T-cell (primary cell): ENCODE measurements around the gene KLF11. TPM values are rescaled to one million over a fixed set of nuclear protein-coding genes. Genes with fewer than 3 reads are reported as not detected.

ENCODE experiments used
- ATAC-seq, 4 experiments: fragments of 200-7000 bp in 3 of 4; fragments of 150-1000 bp in 1 of 4; cut with Tn5 transposase; replicated peaks in 1 of 4; 1 replicate in 3 of 4; 2 replicates in 1 of 4; pipeline ENCODE4 v1.10.0; 2021; ENCODE audit warnings: moderate library complexity in 3 of 4, mild to moderate bottlenecking in 2 of 4, moderate number of reproducible peaks in 1 of 4
- CTCF ChIA-PET, 2 donors: fragments of 300-600 bp; sonication (Branson Sonifier 250); formaldehyde crosslinking; loops; one replicate each; lab custom pipeline; 2022; ENCODE audit warnings: antibody characterized with exemption in 2 of 2; lab: Charles Lee
- POLR2A ChIA-PET, 2 donors: fragments of 300-600 bp; sonication (Branson Sonifier 250); formaldehyde crosslinking; loops; one replicate each; lab custom pipeline; 2022; ENCODE audit warnings: antibody characterized with exemption in 2 of 2; lab: Charles Lee
- DNase-seq, 35 experiments: peaks; one replicate each; pipeline versions ENCODE4 v3.0.0 to v3.0.0-alpha.2; 2013 to 2023
- H3K27ac ChIP-seq: one replicate; pipeline ENCODE4 v1.5.1; 2013; ENCODE audit warnings: low read length
- H3K27me3 ChIP-seq, 2 experiments: replicated peaks in 1 of 2; 1 replicate in 1 of 2; 2 replicates in 1 of 2; pipeline versions ENCODE4 v1.6.1 to v1.7.0; 2013; ENCODE audit warnings: low read length in 1 of 2, mixed read lengths in 1 of 2; ENCODE audit not compliant: control insufficient read depth in 2 of 2, insufficient read depth in 2 of 2; ENCODE audit errors: extremely low read depth in 1 of 2
- H3K36me3 ChIP-seq, 2 donors: 1 replicate in 1 of 2; 2 replicates in 1 of 2; pipeline versions ENCODE4 v1.6.1 to v1.7.0; 2013; ENCODE audit warnings: low read length in 1 of 2; ENCODE audit not compliant: control insufficient read depth in 2 of 2, insufficient read depth in 1 of 2; ENCODE audit errors: extremely low read depth in 1 of 2
- H3K4me1 ChIP-seq, 2 experiments: 1 replicate in 1 of 2; 2 replicates in 1 of 2; pipeline versions ENCODE4 v1.6.1 to v1.7.0; 2013; ENCODE audit warnings: low read length in 2 of 2, mixed read lengths in 1 of 2; ENCODE audit not compliant: insufficient read depth in 2 of 2, control insufficient read depth in 1 of 2; ENCODE audit errors: extremely low read depth in 1 of 2
- H3K4me3 ChIP-seq, 2 donors: 1 replicate in 1 of 2; 2 replicates in 1 of 2; pipeline versions ENCODE4 v1.5.1 to v1.7.0; 2013; ENCODE audit warnings: mild to moderate bottlenecking in 2 of 2, low read length in 1 of 2, moderate library complexity in 1 of 2; ENCODE audit not compliant: control insufficient read depth in 1 of 2; ENCODE audit errors: extremely low read depth in 1 of 2
- H3K9me3 ChIP-seq: 2 replicates; pipeline ENCODE4 v1.7.0; 2013
- H3K27ac Mint-ChIP-seq, 2 donors: one replicate each; pipeline ENCODE4 v1.8.0; 2020 to 2021; ENCODE audit warnings: mild to moderate bottlenecking in 2 of 2, mixed read lengths in 2 of 2
- H3K27me3 Mint-ChIP-seq, 2 donors: one replicate each; pipeline ENCODE4 v1.8.0; 2021 to 2022; ENCODE audit warnings: mixed read lengths in 2 of 2
- H3K36me3 Mint-ChIP-seq: one replicate; pipeline ENCODE4 v1.8.0; 2021; ENCODE audit warnings: mixed read lengths
- H3K4me1 Mint-ChIP-seq, 3 donors: one replicate each; pipeline ENCODE4 v1.8.0; 2020 to 2022; ENCODE audit warnings: mixed read lengths in 3 of 3, mild to moderate bottlenecking in 1 of 3
- H3K4me3 Mint-ChIP-seq, 3 donors: one replicate each; pipeline ENCODE4 v1.8.0; 2020 to 2022; ENCODE audit warnings: mild to moderate bottlenecking in 3 of 3, mixed read lengths in 3 of 3, moderate library complexity in 3 of 3
- H3K9me3 Mint-ChIP-seq, 3 donors: one replicate each; pipeline ENCODE4 v1.8.0; 2020 to 2022; ENCODE audit warnings: mixed read lengths in 3 of 3
- WGBS: methylation state at CpG from one replicate; pipeline ENCODE4 v1.1.5; 2013; ENCODE audit warnings: missing lambda C conversion rate; ENCODE audit not compliant: insufficient coverage; 5-methylcytosine and 5-hydroxymethylcytosine counted together
- total RNA-seq, 35 experiments: library from RNA in 6 of 35; stranded (reverse) in 6 of 35; fragments of 120-200 nt in 1 of 35; gene quantifications; one replicate each; pipeline versions ENCODE4 v1.2.1 to v1.2.4 and lab custom pipeline; 2013 to 2026

The KLF11 gene
- total RNA-seq, 5 donors from 2014 or later (not counting 1 experiment from before 2014, with no cell fraction given), result 6.8 to 36.3 (median 10.3) TPM

DNA sequence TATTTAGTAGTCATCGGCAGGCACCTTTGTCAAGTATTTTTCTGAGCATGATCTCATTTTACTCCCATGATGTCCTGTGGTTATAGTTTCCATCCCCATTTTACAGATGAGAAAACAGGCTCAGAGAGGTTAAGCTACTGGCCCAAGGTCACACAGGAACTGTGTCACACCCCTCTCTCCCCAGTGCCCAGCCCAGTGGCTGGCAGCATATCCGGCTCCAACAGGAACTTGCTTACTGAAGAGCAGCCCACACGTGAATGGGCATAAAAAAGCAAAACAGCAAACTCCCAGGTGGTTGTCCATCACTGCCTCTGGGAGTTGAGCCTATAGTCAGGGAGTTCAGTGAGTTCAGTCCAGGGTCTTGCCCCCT lies 8.3 kb upstream of the KLF11 start:
- Mint-ChIP-seq H3K4me3 (no peak overlapping the region), H3K4me1 (peaks cover 8 to 29% (median 16%) of the 10 kb centered on the region in 3 donors), H3K9me3 (no peaks in the 10 kb centered on the region), H3K36me3 (no peaks in the 10 kb centered on the region), H3K27ac (no peak overlapping the region), H3K27me3 (no peaks in the 10 kb centered on the region)
- ChIA-PET CTCF (interaction anchor here (0.6 to 1.5 kb wide), 5 partner anchors 9 to 69 kb away, joined by 3 to 6 read pairs (median 4); no protein-coding TSS in a partner anchor), POLR2A (no interaction called here)
- DNase-seq, result no peak
- Histone ChIP-seq H3K9me3 (no peaks in the 10 kb centered on the region), H3K4me1 (peaks cover 3 to 27% of the 10 kb centered on the region in 2 experiments), H3K27me3 (peaks cover 0 to 11% of the 10 kb centered on the region in 2 experiments), H3K4me3 (no peak overlapping the region), H3K27ac (no peak overlapping the region), H3K36me3 (no peaks in the 10 kb centered on the region)
- 83% methylated on average over 1 of the region's 3 CpGs for WGBS
- ATAC-seq, result no peak

DNA sequence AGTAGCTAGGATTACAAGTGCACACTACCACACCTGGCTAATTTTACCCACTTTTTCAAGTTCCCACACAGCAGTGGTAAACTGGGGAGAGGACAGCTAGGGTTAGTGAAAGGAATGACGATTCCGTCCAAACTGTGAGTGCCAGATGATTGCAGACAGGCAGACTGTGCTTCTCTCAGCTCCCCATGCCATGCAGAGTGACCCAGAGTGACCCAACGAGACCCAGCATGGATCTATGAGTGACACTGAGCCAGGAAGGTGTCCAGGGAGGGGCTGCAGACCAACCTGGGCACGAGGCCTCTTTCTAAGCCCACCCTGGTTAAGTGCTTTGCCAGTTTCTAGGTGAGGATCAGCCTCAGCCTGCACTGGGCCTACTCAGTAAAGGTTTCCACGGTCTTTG lies 7.7 kb upstream of the KLF11 start:
- no peaks in the 10 kb centered on the region for H3K27me3 Mint-ChIP-seq
- ATAC-seq (no peak), DNase-seq (no peak)
- POLR2A ChIA-PET, result no interaction called here
- peaks cover 4 to 23% (median 10%) of the 10 kb centered on the region in 3 donors for H3K4me1 Mint-ChIP-seq
- H3K27ac ChIP-seq, result no peak overlapping the region
- no peaks in the 10 kb centered on the region for H3K9me3 Mint-ChIP-seq
- H3K27me3 ChIP-seq, result peaks cover 0 to 11% of the 10 kb centered on the region in 2 experiments
- H3K4me3 ChIP-seq, result no peak overlapping the region
- H3K36me3 Mint-ChIP-seq, result no peaks in the 10 kb centered on the region
- H3K9me3 ChIP-seq, result no peaks in the 10 kb centered on the region
- 65% methylated on average over 5 of the region's 5 CpGs for WGBS
- peaks cover 0 to 22% of the 10 kb centered on the region in 2 experiments for H3K4me1 ChIP-seq
- no peak overlapping the region for H3K4me3 Mint-ChIP-seq
- CTCF ChIA-PET, result interaction anchor here (1.1 to 1.5 kb wide), 4 partner anchors 11 to 51 kb away, joined by 3 to 7 read pairs (median 6); no protein-coding TSS in a partner anchor
- H3K27ac Mint-ChIP-seq, result no peak overlapping the region
- no peaks in the 10 kb centered on the region for H3K36me3 ChIP-seq

DNA sequence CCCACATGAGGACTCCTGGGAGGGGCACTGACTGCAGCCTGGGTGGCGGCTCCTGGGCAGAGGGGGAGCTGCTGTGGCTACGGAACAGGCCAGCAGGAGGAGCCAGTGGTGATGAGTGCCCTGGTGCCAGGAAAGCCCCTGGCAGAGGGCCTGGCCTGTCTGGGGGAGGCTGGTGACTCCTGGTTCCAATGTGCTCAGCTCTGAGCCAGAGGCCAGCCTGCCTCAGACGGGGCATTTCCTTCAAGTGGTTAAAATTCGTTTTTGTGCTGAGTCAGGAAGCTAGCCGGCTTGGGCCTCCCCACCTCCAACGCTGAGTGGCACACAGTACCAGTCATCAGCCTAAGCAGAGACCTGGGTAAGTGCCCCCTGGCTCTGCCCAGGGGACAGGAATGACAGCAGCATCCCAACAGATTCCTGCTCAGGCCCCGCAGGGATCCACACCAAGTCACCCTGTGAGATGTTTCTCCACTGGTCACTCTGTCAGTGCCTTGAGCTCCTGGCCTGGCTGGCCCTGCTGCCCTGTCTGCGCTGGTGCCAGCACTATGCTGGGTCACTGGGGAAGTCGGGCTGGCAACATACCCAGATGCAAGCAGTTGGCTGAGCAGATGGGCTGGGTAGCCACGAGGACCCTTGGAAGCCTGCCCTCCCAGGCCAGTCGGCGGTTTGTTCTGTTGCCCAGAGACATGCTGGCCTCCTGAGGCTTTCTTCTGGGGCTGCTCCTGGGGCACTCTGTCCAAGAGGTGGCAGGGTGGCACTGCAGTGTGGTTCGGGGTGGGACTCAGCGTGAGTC lies 7.1 kb upstream of the KLF11 start:
- 60% methylated on average over 14 of the region's 14 CpGs for WGBS

DNA sequence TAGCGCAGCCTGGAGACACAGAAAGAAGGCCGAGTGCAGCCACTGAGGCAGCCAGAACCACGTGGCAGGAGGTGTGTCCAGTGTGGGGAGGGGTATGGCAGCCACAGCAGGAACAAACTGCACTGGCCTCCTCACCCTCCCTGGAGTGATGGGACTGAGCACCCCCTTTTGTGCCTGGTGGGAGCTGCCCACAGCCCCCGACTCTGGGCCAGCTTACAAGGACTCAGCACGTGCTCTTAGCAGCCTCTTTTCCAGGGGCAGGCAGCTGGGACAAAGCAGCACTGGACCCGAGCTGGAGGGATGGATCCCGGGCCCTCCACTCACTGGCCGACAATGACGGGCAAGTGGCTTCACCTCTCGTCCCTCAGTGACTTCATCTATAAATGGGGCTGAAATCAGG lies 5.2 kb upstream of the KLF11 start:
- POLR2A ChIA-PET, result no interaction called here
- H3K4me1 ChIP-seq, result peaks cover 0 to 33% of the 10 kb centered on the region in 2 experiments
- H3K4me1 Mint-ChIP-seq, result peaks cover 13 to 32% (median 14%) of the 10 kb centered on the region in 3 donors
- ATAC-seq (no peak), DNase-seq (no peak)
- 70% methylated on average over 10 of the region's 10 CpGs for WGBS
- peaks cover 0 to 14% of the 10 kb centered on the region in 2 experiments for H3K27me3 ChIP-seq
- H3K9me3 ChIP-seq, result no peaks in the 10 kb centered on the region
- H3K4me3 ChIP-seq, result no peak overlapping the region
- no peak overlapping the region for H3K27ac Mint-ChIP-seq
- no peaks in the 10 kb centered on the region for H3K27me3 Mint-ChIP-seq
- no peaks in the 10 kb centered on the region for H3K36me3 Mint-ChIP-seq
- no peaks in the 10 kb centered on the region for H3K9me3 Mint-ChIP-seq
- no peak overlapping the region for H3K4me3 Mint-ChIP-seq
- H3K36me3 ChIP-seq, result no peaks in the 10 kb centered on the region
- CTCF ChIA-PET, result interaction anchor here in 1 of 2 donors (0.6 kb wide), 1 partner anchor 71 kb away, joined by 4 read pairs; no protein-coding TSS in a partner anchor
- no peak overlapping the region for H3K27ac ChIP-seq

More for the DNA sequence above, 7.1 kb upstream of the KLF11 start:
- Mint-ChIP-seq H3K4me1 (peaks cover 4 to 23% (median 6%) of the 10 kb centered on the region in 3 donors), H3K27me3 (no peaks in the 10 kb centered on the region), H3K9me3 (no peaks in the 10 kb centered on the region), H3K4me3 (no peak overlapping the region), H3K27ac (no peak overlapping the region), H3K36me3 (no peaks in the 10 kb centered on the region)
- no peak overlapping the region for H3K27ac ChIP-seq
- peaks cover 0 to 22% of the 10 kb centered on the region in 2 experiments for H3K4me1 ChIP-seq
- ChIA-PET CTCF (interaction anchor here in 1 of 2 donors (1.1 to 1.5 kb wide), 3 partner anchors 11 to 52 kb away, joined by 3 to 7 read pairs (median 6); no protein-coding TSS in a partner anchor), POLR2A (interaction anchor here in 1 of 2 donors (0.7 kb wide), 1 partner anchor 44 kb away, joined by 12 read pairs; no protein-coding TSS in a partner anchor)
- ATAC-seq (peak; percentile 55 to 94 (median 59)), DNase-seq (peak in 27 of 35 experiments; percentile 14 to 73 (median 39))
- H3K27me3 ChIP-seq, result peaks cover 0 to 11% of the 10 kb centered on the region in 2 experiments
- H3K9me3 ChIP-seq, result no peaks in the 10 kb centered on the region
- no peak overlapping the region for H3K4me3 ChIP-seq
- H3K36me3 ChIP-seq, result no peaks in the 10 kb centered on the region

DNA sequence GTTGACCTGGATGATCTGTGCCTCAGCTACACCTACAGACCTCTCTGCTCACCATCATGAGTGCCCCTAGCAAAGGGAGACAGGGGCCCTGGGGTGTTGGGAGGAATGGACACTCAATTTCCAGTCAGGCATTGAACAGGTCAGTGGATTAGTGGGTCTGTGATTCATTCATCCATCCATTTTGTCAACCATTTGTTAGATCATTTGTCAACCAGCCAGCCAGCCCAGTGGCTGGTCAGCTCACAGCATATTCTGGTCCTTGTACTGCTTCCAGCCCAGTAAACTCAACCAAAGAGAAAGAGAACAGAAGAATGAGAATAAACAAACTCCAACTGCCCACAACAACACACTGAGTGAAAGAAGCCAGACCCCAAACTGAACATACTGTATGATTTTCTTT lies 4.6 kb upstream of the KLF11 start:
- H3K36me3 ChIP-seq, result no peaks in the 10 kb centered on the region
- no peak for ATAC-seq
- H3K27ac ChIP-seq, result no peak overlapping the region
- ChIA-PET CTCF (interaction anchor here in 1 of 2 donors (0.6 kb wide), 1 partner anchor 72 kb away, joined by 4 read pairs; no protein-coding TSS in a partner anchor), POLR2A (no interaction called here)
- Mint-ChIP-seq H3K27ac (peak overlapping the region in 1 of 2 donors; percentile 4), H3K4me3 (no peak overlapping the region), H3K4me1 (peaks cover 13 to 32% (median 14%) of the 10 kb centered on the region in 3 donors), H3K36me3 (no peaks in the 10 kb centered on the region), H3K9me3 (no peaks in the 10 kb centered on the region), H3K27me3 (no peaks in the 10 kb centered on the region)
- no peaks in the 10 kb centered on the region for H3K9me3 ChIP-seq
- peaks cover 0 to 35% of the 10 kb centered on the region in 2 experiments for H3K4me1 ChIP-seq
- DNase-seq, result no peak
- no peak overlapping the region for H3K4me3 ChIP-seq
- H3K27me3 ChIP-seq, result peaks cover 0 to 14% of the 10 kb centered on the region in 2 experiments

DNA sequence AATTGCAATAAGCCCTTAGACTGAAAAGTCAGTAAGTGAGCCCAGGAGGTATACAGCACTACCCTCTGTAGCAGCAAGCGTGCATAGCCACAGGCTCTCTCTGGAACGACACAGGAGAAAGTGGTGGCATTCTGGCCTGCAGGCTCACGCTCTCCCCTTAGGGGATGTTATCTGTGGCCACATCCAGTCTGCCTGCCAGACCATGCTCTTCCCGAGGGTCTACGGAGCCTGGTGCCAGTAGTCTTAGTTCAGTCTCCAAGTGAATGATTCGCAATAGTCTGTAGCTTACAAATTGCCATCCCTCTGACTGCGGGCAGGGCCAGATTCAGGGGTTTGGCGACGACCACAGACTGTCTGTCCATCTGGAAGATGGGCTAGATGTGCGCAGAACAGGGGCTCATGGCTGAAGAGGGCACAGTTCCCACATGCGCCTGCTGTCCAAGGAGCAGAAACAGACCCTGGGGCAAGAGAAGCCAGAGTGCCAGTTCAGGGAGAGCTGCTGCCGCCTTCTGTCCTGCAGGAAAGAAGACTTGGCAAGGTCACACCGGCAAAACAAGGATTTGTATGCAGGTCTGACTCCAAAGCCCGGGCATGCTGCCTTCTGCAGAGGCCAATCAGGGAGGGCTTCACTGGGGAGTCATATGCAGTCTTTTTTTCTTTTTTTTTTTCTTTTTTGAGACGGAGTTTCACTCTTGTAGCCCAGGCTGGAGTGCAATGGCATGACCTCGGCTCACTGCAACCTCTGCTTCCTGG lies 3.5 kb upstream of the KLF11 start:
- H3K36me3 Mint-ChIP-seq, result no peaks in the 10 kb centered on the region
- DNase-seq (no peak), ATAC-seq (no peak)
- whole genome bisulfite sequencing, result 97% methylated on average over 11 of the region's 16 CpGs
- H3K27ac ChIP-seq, result no peak overlapping the region
- H3K4me3 ChIP-seq, result no peak overlapping the region
- no peak overlapping the region for H3K27ac Mint-ChIP-seq
- ChIA-PET POLR2A (interaction anchor here in 1 of 2 donors (0.7 kb wide), 1 partner anchor 57 kb away, joined by 4 read pairs; no protein-coding TSS in a partner anchor), CTCF (no interaction called here)
- H3K4me1 ChIP-seq, result peaks cover 0 to 40% of the 10 kb centered on the region in 2 experiments
- peaks cover 17 to 34% (median 20%) of the 10 kb centered on the region in 3 donors for H3K4me1 Mint-ChIP-seq
- no peak overlapping the region for H3K4me3 Mint-ChIP-seq
- no peaks in the 10 kb centered on the region for H3K27me3 Mint-ChIP-seq
- H3K27me3 ChIP-seq, result peaks cover 0 to 14% of the 10 kb centered on the region in 2 experiments
- no peaks in the 10 kb centered on the region for H3K9me3 ChIP-seq
- no peaks in the 10 kb centered on the region for H3K36me3 ChIP-seq
- H3K9me3 Mint-ChIP-seq, result no peaks in the 10 kb centered on the region
